Naive thymus-derived CD8-positive, alpha-beta T cell (primary cell): ENCODE data around the gene TRDMT1. TPM values are rescaled to one million over a fixed set of nuclear protein-coding genes. Genes with fewer than 3 reads are reported as not detected.

Source experiments
- ATAC-seq, 2 donors: fragments of 150-1000 bp; cut with Tn5 transposase in 1 of 2; sonication (Bioruptor Pico), chemical (Tn5 transposase) in 1 of 2; 1 replicate in 1 of 2; 2 replicates in 1 of 2; pipeline ENCODE4 v1.10.0; 2021; ENCODE audit warnings: mild to moderate bottlenecking in 2 of 2, moderate library complexity in 2 of 2
- POLR2A ChIA-PET: fragments of 350-600 bp; sonication (Branson Sonifier 250); formaldehyde crosslinking; loops from one replicate; lab custom pipeline; 2021; ENCODE audit warnings: antibody characterized with exemption; lab: Charles Lee
- DNase-seq, 10 donors: peaks; one replicate each; pipeline versions ENCODE4 v3.0.0 to v3.0.0-alpha.2; 2020 to 2022
- H3K27ac Mint-ChIP-seq, 10 donors: one replicate each; pipeline ENCODE4 v1.8.0; 2020 to 2022; ENCODE audit warnings: mild to moderate bottlenecking in 10 of 10, mixed read lengths in 10 of 10, moderate library complexity in 4 of 10, inconsistent platforms in 1 of 10
- H3K27me3 Mint-ChIP-seq, 5 donors: one replicate each; pipeline ENCODE4 v1.8.0; 2021 to 2022; ENCODE audit warnings: mixed read lengths in 5 of 5
- H3K36me3 Mint-ChIP-seq, 3 donors: one replicate each; pipeline ENCODE4 v1.8.0; 2020 to 2022; ENCODE audit warnings: mixed read lengths in 3 of 3, mild to moderate bottlenecking in 2 of 3, inconsistent platforms in 1 of 3
- H3K4me1 Mint-ChIP-seq, 4 donors: one replicate each; pipeline ENCODE4 v1.8.0; 2021 to 2022; ENCODE audit warnings: mixed read lengths in 4 of 4
- H3K4me3 Mint-ChIP-seq, 10 donors: one replicate each; pipeline ENCODE4 v1.8.0; 2020 to 2022; ENCODE audit warnings: mild to moderate bottlenecking in 10 of 10, mixed read lengths in 10 of 10, moderate library complexity in 6 of 10, inconsistent platforms in 1 of 10
- H3K9me3 Mint-ChIP-seq, 9 donors: one replicate each; pipeline ENCODE4 v1.8.0; 2020 to 2022; ENCODE audit warnings: mixed read lengths in 9 of 9, mild to moderate bottlenecking in 3 of 9, inconsistent platforms in 1 of 9, moderate library complexity in 1 of 9
- polyA plus RNA-seq, 3 donors: library from polyadenylated mRNA; unstranded; fragments of 300-500 nt; fragmentation: Illumina TruSeq; gene quantifications; one replicate each; pipeline ENCODE4 v1.2.3, GENCODE V29; 2021
- total RNA-seq, 8 experiments: library from RNA in 2 of 8; stranded (reverse) in 2 of 8; gene quantifications; one replicate each; pipeline ENCODE4 v1.2.3 and lab custom pipeline; 2021 to 2026

TRDMT1 gene
- total and polyA plus RNA-seq, 5 experiments from 2014 or later, result 6.9 to 22.6 (median 10.7) TPM

DNA sequence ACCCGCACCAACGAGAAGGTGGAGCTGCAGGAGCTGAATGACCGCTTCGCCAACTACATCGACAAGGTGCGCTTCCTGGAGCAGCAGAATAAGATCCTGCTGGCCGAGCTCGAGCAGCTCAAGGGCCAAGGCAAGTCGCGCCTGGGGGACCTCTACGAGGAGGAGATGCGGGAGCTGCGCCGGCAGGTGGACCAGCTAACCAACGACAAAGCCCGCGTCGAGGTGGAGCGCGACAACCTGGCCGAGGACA is 28.2 kb upstream of the TRDMT1 start:
- ATAC-seq (no peak), DNase-seq (no peak)
- POLR2A ChIA-PET, result interaction anchor here (0.6 to 8.3 kb wide), 34 partner anchors 9 to 792 kb away, joined by 3 to 168 read pairs (median 5); partner anchors contain the start of genes PTER, RSU1, STAM and TRDMT1
- Mint-ChIP-seq H3K36me3 (peaks cover 10 to 41% (median 22%) of the 10 kb centered on the region in 3 donors), H3K9me3 (no peaks in the 10 kb centered on the region), H3K4me1 (peaks cover 29 to 64% (median 56%) of the 10 kb centered on the region in 4 donors), H3K4me3 (peak overlapping the region; percentile 91 to 99 (median 98)), H3K27me3 (no peaks in the 10 kb centered on the region), H3K27ac (peak overlapping the region; percentile 95 to 100 (median 99))

DNA sequence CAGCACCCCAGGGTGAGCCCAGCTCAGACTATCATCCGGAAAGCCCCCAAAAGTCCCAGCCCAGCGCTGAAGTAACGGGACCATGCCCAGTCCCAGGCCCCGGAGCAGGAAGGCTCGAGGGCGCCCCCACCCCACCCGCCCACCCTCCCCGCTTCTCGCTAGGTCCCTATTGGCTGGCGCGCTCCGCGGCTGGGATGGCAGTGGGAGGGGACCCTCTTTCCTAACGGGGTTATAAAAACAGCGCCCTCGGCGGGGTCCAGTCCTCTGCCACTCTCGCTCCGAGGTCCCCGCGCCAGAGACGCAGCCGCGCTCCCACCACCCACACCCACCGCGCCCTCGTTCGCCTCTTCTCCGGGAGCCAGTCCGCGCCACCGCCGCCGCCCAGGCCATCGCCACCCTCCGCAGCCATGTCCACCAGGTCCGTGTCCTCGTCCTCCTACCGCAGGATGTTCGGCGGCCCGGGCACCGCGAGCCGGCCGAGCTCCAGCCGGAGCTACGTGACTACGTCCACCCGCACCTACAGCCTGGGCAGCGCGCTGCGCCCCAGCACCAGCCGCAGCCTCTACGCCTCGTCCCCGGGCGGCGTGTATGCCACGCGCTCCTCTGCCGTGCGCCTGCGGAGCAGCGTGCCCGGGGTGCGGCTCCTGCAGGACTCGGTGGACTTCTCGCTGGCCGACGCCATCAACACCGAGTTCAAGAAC is 27.7 kb upstream of the TRDMT1 start:
- POLR2A ChIA-PET, result interaction anchor here (0.5 to 8.3 kb wide), 33 partner anchors 8 to 792 kb away, joined by 3 to 168 read pairs (median 5); partner anchors contain the start of genes PTER, RSU1, STAM and TRDMT1
- H3K4me1 Mint-ChIP-seq, result peaks cover 27 to 59% (median 52%) of the 10 kb centered on the region in 4 donors
- H3K36me3 Mint-ChIP-seq, result peaks cover 6 to 37% (median 17%) of the 10 kb centered on the region in 3 donors

DNA sequence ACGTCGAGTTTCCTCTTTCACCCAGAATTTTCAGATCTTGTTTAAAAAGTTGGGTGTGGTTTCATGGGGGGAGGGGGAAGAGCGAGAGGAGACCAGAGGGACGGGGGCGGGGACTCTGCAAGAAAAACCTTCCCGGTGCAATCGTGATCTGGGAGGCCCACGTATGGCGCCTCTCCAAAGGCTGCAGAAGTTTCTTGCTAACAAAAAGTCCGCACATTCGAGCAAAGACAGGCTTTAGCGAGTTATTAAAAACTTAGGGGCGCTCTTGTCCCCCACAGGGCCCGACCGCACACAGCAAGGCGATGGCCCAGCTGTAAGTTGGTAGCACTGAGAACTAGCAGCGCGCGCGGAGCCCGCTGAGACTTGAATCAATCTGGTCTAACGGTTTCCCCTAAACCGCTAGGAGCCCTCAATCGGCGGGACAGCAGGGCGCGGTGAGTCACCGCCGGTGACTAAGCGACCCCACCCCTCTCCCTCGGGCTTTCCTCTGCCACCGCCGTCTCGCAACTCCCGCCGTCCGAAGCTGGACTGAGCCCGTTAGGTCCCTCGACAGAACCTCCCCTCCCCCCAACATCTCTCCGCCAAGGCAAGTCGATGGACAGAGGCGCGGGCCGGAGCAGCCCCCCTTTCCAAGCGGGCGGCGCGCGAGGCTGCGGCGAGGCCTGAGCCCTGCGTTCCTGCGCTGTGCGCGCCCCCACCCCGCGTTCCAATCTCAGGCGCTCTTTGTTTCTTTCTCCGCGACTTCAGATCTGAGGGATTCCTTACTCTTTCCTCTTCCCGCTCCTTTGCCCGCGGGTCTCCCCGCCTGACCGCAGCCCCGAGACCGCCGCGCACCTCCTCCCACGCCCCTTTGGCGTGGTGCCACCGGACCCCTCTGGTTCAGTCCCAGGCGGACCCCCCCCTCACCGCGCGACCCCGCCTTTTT is 26.9 kb upstream of the TRDMT1 start, which contains the start of gene VIM:
TSS of gene VIM (plus strand) at position 151 of the 925 bp plus-strand sequence. CDS start 1,182 bp downstream, outside the sequence.
- ATAC-seq (peak; percentile 14 to 45), DNase-seq (peak; percentile 59 to 91 (median 79))
- H3K9me3 Mint-ChIP-seq, result no peaks in the 10 kb centered on the region
- H3K4me3 Mint-ChIP-seq, result peak within 1 kb of the TSS; percentile 91 to 99 (median 98)
- H3K27ac Mint-ChIP-seq, result peak within 1 kb of the TSS; percentile 95 to 100 (median 99)
- POLR2A ChIA-PET, result interaction anchor here (0.5 to 8.3 kb wide), 15 partner anchors 12 to 416 kb away, joined by 3 to 168 read pairs (median 11); partner anchors contain the start of genes RSU1, STAM and TRDMT1
- H3K36me3 Mint-ChIP-seq, result peaks cover 5 to 28% (median 15%) of the 10 kb centered on the region in 3 donors
- H3K4me1 Mint-ChIP-seq, result peaks cover 27 to 52% (median 48%) of the 10 kb centered on the region in 4 donors
- no peaks in the 10 kb centered on the region for H3K27me3 Mint-ChIP-seq

More for the DNA sequence above, 27.7 kb upstream of the TRDMT1 start:
- H3K27me3 Mint-ChIP-seq, result no peaks in the 10 kb centered on the region
- no peaks in the 10 kb centered on the region for H3K9me3 Mint-ChIP-seq
- DNase-seq (peak; percentile 67 to 91 (median 75)), ATAC-seq (peak; percentile 33 to 41)
- H3K27ac Mint-ChIP-seq, result peak overlapping the region; percentile 95 to 100 (median 99)
- H3K4me3 Mint-ChIP-seq, result peak overlapping the region; percentile 91 to 99 (median 98)

DNA sequence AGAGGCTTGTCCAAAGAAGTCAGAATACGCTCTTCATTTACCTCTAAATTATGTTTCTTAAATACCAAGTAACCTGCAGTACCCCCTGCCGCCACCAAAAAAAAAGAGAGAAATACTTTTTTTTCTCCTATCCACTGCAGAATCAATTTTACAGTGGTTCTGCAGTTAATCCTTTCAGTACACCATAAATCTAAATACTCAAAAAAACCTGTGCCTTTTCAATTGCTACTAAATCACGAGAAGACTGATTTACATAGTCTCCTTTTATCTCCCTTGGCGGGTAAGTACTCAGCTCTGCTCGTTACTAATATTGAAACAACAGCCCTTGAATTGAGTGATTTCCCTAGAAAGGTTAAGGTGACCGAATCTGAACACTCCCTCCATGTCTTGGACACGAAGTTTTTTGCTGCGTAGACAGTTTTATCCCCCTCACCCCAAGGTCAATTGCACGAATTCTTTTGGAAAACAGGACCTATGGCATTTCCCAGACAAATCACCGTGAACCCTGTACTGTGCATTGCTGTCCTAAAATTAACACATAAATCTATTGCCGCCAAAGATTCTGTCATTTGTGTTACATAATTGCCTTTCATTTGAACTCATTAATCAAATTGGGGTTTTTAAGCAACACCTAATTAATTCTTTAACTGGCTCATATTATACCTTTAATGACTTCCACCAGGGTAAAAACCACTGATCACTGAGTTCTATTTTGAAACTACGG is 26.1 kb upstream of the TRDMT1 start:
- ATAC-seq (peak in 1 of 2 donors; percentile 1), DNase-seq (peak in 6 of 10 donors; percentile 24 to 71 (median 63))
- Mint-ChIP-seq H3K36me3 (peaks cover 5 to 22% (median 13%) of the 10 kb centered on the region in 3 donors), H3K4me1 (peaks cover 27 to 50% (median 47%) of the 10 kb centered on the region in 4 donors), H3K27ac (peak overlapping the region; percentile 95 to 100 (median 99)), H3K9me3 (no peaks in the 10 kb centered on the region), H3K27me3 (no peaks in the 10 kb centered on the region), H3K4me3 (peak overlapping the region; percentile 91 to 99 (median 98))
- POLR2A ChIA-PET, result interaction anchor here (1.0 to 8.3 kb wide), 5 partner anchors 14 to 410 kb away, joined by 5 to 168 read pairs (median 38); partner anchors contain the start of genes RSU1 and TRDMT1

DNA sequence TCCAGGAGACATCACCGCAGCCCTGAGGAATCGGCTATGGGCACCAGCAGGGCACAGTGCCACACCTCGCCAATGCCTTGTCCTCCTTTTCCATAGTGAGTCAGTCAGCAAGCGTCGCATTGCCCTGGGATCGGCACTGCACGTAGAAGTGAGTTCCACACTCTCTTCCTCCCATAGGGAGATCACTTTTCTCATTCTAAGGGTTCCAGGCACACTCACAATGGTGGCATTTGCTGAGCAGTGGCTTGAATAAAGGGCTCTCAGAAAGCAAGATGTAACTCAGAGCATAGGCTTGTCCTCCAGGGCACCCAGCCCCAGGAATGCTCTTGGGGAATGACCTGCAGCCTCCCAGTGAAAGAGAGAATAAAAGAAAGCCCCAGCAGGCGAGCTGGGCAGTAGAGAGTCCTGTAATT is 25.4 kb upstream of the TRDMT1 start:
- Mint-ChIP-seq H3K4me1 (peaks cover 32 to 47% (median 44%) of the 10 kb centered on the region in 4 donors), H3K4me3 (peak overlapping the region; percentile 91 to 99 (median 98)), H3K36me3 (peaks cover 5 to 16% (median 9%) of the 10 kb centered on the region in 3 donors), H3K27ac (peak overlapping the region; percentile 95 to 100 (median 99)), H3K27me3 (no peaks in the 10 kb centered on the region), H3K9me3 (no peaks in the 10 kb centered on the region)
- ATAC-seq (no peak), DNase-seq (no peak)
- POLR2A ChIA-PET, result interaction anchor here (1.0 to 8.3 kb wide), 4 partner anchors 15 to 409 kb away, joined by 5 to 168 read pairs (median 78); partner anchors contain the start of genes RSU1 and TRDMT1

- H3K4me3 Mint-ChIP-seq, result no peak overlapping the region
- H3K4me1 Mint-ChIP-seq, result peaks cover 29 to 39% (median 37%) of the 10 kb centered on the region in 4 donors
- peak overlapping the region in 2 of 10 donors; percentile 46 to 95 for H3K27ac Mint-ChIP-seq
- H3K36me3 Mint-ChIP-seq, result peaks cover 2 to 5% (median 5%) of the 10 kb centered on the region in 3 donors
- H3K9me3 Mint-ChIP-seq, result no peaks in the 10 kb centered on the region
- ATAC-seq (no peak), DNase-seq (no peak)
- no peaks in the 10 kb centered on the region for H3K27me3 Mint-ChIP-seq
- POLR2A ChIA-PET, result interaction anchor here (1.4 to 8.3 kb wide), 3 partner anchors 19 to 24 kb away, joined by 8 to 168 read pairs (median 9); partner anchors contain the start of gene TRDMT1
Observed at GRCh38 chr10:17225808-17226207, 24.3 kb upstream of the TRDMT1 start.

- H3K4me1 Mint-ChIP-seq, result peaks cover 21 to 39% (median 24%) of the 10 kb centered on the region in 4 donors
- H3K27ac Mint-ChIP-seq, result peak overlapping the region in 2 of 10 donors; percentile 39 to 69
- H3K27me3 Mint-ChIP-seq, result no peaks in the 10 kb centered on the region
- no peaks in the 10 kb centered on the region for H3K9me3 Mint-ChIP-seq
- H3K36me3 Mint-ChIP-seq, result peaks cover 0 to 2% (median 0%) of the 10 kb centered on the region in 3 donors
- ATAC-seq (no peak), DNase-seq (no peak)
- H3K4me3 Mint-ChIP-seq, result no peak overlapping the region
- POLR2A ChIA-PET, result no interaction called here
Observed at GRCh38 chr10:17222329-17222728, 20.9 kb upstream of the TRDMT1 start.

DNA sequence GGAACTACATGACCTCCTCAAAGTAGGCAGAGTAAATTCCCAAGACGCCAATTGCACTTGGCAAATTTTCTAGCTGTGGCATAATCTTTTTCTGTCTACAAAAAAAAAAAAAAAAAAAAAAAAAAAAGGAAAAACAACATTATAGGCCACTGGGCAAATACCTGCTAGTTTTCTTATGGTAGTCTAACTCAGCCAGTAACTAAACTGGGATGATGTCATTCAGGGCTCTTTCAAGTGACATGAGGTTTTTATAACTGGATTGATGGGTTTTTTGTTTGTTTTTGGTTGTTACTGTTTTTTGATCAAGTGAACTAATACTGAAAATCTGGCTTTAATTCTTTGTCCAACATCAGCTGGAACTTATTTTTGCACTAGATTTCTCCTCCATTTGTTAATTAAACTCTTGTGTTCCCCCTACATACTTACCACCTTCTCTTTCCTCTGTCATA is 19.2 kb upstream of the TRDMT1 start:
- H3K4me3 Mint-ChIP-seq, result no peak overlapping the region
- H3K4me1 Mint-ChIP-seq, result peaks cover 9 to 41% (median 15%) of the 10 kb centered on the region in 4 donors
- no peaks in the 10 kb centered on the region for H3K9me3 Mint-ChIP-seq
- H3K27ac Mint-ChIP-seq, result peak overlapping the region in 2 of 10 donors; percentile 0 to 25
- ATAC-seq (no peak), DNase-seq (no peak)
- POLR2A ChIA-PET, result interaction anchor here (0.7 to 1.4 kb wide), 5 partner anchors 8 to 403 kb away, joined by 3 to 6 read pairs (median 4); partner anchors contain the start of genes RSU1 and TRDMT1
- H3K27me3 Mint-ChIP-seq, result no peaks in the 10 kb centered on the region
- peaks cover 0 to 2% (median 0%) of the 10 kb centered on the region in 3 donors for H3K36me3 Mint-ChIP-seq

DNA sequence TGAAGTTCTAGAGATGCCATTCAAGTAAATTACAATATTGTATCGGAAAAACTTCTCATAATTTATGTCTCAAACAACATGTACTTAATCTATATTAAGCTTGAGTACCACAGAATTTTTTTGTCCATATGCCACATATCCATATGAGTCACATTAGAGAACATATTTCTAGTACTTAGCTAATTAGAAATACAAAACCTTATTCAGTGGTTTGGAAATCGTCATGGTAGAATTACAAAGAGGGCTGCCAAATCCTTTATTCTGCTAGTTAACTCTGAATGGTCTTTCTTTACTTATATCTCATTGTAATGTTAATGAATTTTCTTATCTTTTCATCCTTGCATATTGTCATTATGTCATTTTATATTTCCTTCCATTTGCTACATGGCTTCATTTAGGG is 17.6 kb upstream of the TRDMT1 start:
- Mint-ChIP-seq H3K36me3 (peaks cover 0 to 8% (median 4%) of the 10 kb centered on the region in 3 donors), H3K27ac (peak overlapping the region in 1 of 10 donors; percentile 41), H3K4me1 (peaks cover 8 to 46% (median 15%) of the 10 kb centered on the region in 4 donors), H3K27me3 (no peaks in the 10 kb centered on the region), H3K9me3 (no peaks in the 10 kb centered on the region), H3K4me3 (no peak overlapping the region)
- POLR2A ChIA-PET, result interaction anchor here (0.8 kb wide), 1 partner anchor 11 kb away, joined by 3 read pairs; no protein-coding TSS in a partner anchor
- DNase-seq (no peak), ATAC-seq (no peak)

DNA sequence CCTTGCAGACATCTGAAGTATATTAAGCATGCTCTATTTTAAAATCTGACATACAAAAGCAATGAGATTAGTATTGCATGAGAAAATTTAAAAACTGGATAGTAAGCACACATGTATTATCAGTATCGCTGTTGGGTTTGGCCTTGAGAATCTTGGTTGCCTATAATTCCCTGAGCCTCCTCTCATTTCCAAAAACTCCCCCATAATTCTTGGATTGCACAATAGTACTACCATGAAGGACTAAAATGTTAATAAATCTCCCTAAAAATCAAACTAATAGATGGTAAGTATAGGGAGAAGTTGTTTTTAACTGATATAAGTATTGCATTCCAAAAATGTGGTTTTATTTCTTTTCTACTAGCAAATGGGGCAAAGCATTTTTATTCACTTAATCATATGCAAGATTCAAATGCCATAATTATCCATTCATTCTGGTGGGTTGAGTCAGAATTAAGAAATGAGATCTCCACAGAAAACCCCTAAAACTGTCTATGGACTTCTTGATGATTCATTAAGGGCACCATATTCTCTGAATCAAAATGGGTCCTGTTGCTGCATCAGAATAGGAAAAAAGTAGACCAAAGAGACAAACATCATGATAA is 16.3 kb upstream of the TRDMT1 start:
- Mint-ChIP-seq H3K27ac (peak overlapping the region in 3 of 10 donors; percentile 13 to 87 (median 48)), H3K4me3 (no peak overlapping the region), H3K9me3 (no peaks in the 10 kb centered on the region), H3K36me3 (peaks cover 0 to 10% (median 7%) of the 10 kb centered on the region in 3 donors), H3K4me1 (peaks cover 5 to 49% (median 14%) of the 10 kb centered on the region in 4 donors), H3K27me3 (no peaks in the 10 kb centered on the region)
- no peak for ATAC-seq
- POLR2A ChIA-PET, result no interaction called here
- DNase-seq, result no peak

- H3K36me3 Mint-ChIP-seq, result peaks cover 0 to 10% (median 7%) of the 10 kb centered on the region in 3 donors
- DNase-seq, result no peak
- no peaks in the 10 kb centered on the region for H3K27me3 Mint-ChIP-seq
- POLR2A ChIA-PET, result no interaction called here
- no peaks in the 10 kb centered on the region for H3K9me3 Mint-ChIP-seq
- H3K4me3 Mint-ChIP-seq, result no peak overlapping the region
- peak overlapping the region in 3 of 10 donors; percentile 54 to 89 (median 87) for H3K27ac Mint-ChIP-seq
- no peak for ATAC-seq
- peaks cover 0 to 51% (median 11%) of the 10 kb centered on the region in 4 donors for H3K4me1 Mint-ChIP-seq
Observed at GRCh38 chr10:17216901-17217395, 15.5 kb upstream of the TRDMT1 start.
